Measurements from ENCODE around the gene GRID2. TPM values are rescaled to one million over a fixed set of nuclear protein-coding genes. Genes with fewer than 3 reads are reported as not detected.
"Not testable (repeated sequence)": the region's sequence is repeated elsewhere in the genome, so short reads cannot be mapped to it uniquely, and the experiment has no call there.

Gene GRID2
- polyA plus RNA-seq, 1 donor (not counting 4 experiments of a cell fraction or from before 2014, with no cell fraction given): not detected

- Histone ChIP-seq H2AFZ (ENCODE audit: control insufficient read depth, low read length) (no peak overlapping the region), H3K9me1 (ENCODE audit: control insufficient read depth, extremely low read depth, insufficient read depth, low read length) (no peaks in the 10 kb centered on the region), H3K27me3 (ENCODE audit: control insufficient read depth, extremely low read depth, insufficient read depth, low read length) (no peaks in the 10 kb centered on the region), H3K4me1 (ENCODE audit: control insufficient read depth, extremely low read depth, insufficient read depth, low read length) (no peaks in the 10 kb centered on the region), H3K79me2 (ENCODE audit: control insufficient read depth, insufficient read depth, low read length) (no peaks in the 10 kb centered on the region), H3K9me3 (ENCODE audit: control insufficient read depth, low read depth, low read length) (no peaks in the 10 kb centered on the region), H3K36me3 (ENCODE audit: control insufficient read depth in 2 of 2, extremely low read depth in 1 of 2, insufficient read depth in 2 of 2, low read length in 2 of 2) (no peaks in the 10 kb centered on the region), H3K27ac (ENCODE audit: control insufficient read depth, insufficient read depth, low read length) (no peak overlapping the region), H4K20me1 (ENCODE audit: control insufficient read depth, extremely low read depth, insufficient read depth, low read length) (no peaks in the 10 kb centered on the region), H3K4me2 (ENCODE audit: control insufficient read depth, extremely low read depth, insufficient read depth, low read depth, low read length) (no peak overlapping the region), H3K9ac (ENCODE audit: control insufficient read depth, extremely low read depth, insufficient read depth, low read length) (no peak overlapping the region), H3K4me3 (ENCODE audit: control insufficient read depth in 2 of 3, extremely low read depth in 1 of 3, insufficient read depth in 2 of 3, low read depth in 1 of 3, low read length in 3 of 3) (no peak overlapping the region)
- FAIRE-seq (no peak), DNase-seq (ENCODE audit: low read depth, low spot score) (no peak)
- dilution Hi-C loops (cut with MboI; ENCODE audit: extremely low pct_ligation_motif_present, low sequenced_read_pairs): no loop called here
- TF ChIP-seq CTCF (optimal IDR thresholded peaks at IDR 0.05 in 1 of 3, IDR thresholded peaks at IDR 0.05 in 1 of 3, conservative IDR thresholded peaks at IDR 0.05 in 1 of 3; ENCODE audit: extremely low read depth in 1 of 3, insufficient read depth in 2 of 3, low read length in 3 of 3) (no peak), EZH2 (IDR thresholded peaks at IDR 0.05; ENCODE audit: low read length) (no peak)
These were observed 143.6 kb downstream of the GRID2 start for GRCh38 chr4:92447255-92447905.

- FAIRE-seq; H3K9me1 ChIP-seq (ENCODE audit: control insufficient read depth, extremely low read depth, insufficient read depth, low read length); H3K9ac ChIP-seq (ENCODE audit: control insufficient read depth, extremely low read depth, insufficient read depth, low read length); H3K27me3 ChIP-seq (ENCODE audit: control insufficient read depth, extremely low read depth, insufficient read depth, low read length); DNase-seq (ENCODE audit: low read depth, low spot score); H2AFZ ChIP-seq (ENCODE audit: control insufficient read depth, low read length); H4K20me1 ChIP-seq (ENCODE audit: control insufficient read depth, extremely low read depth, insufficient read depth, low read length); H3K4me1 ChIP-seq (ENCODE audit: control insufficient read depth, extremely low read depth, insufficient read depth, low read length); H3K4me2 ChIP-seq (ENCODE audit: control insufficient read depth, extremely low read depth, insufficient read depth, low read depth, low read length); H3K27ac ChIP-seq (ENCODE audit: control insufficient read depth, insufficient read depth, low read length); H3K9me3 ChIP-seq (ENCODE audit: control insufficient read depth, low read depth, low read length); H3K36me3 ChIP-seq (ENCODE audit: control insufficient read depth in 2 of 2, extremely low read depth in 1 of 2, insufficient read depth in 2 of 2, low read length in 2 of 2); H3K4me3 ChIP-seq (ENCODE audit: control insufficient read depth in 2 of 3, extremely low read depth in 1 of 3, insufficient read depth in 2 of 3, low read depth in 1 of 3, low read length in 3 of 3); H3K79me2 ChIP-seq (ENCODE audit: control insufficient read depth, insufficient read depth, low read length); dilution Hi-C loops (cut with MboI; ENCODE audit: extremely low pct_ligation_motif_present, low sequenced_read_pairs): not testable (repeated sequence)
These were observed 144.4 kb downstream of the GRID2 start for GRCh38 chr4:92448176-92448575.

- DNase-seq (ENCODE audit: low read depth, low spot score) (no peak), FAIRE-seq (no peak)
- no peak overlapping the region for H3K9ac ChIP-seq (ENCODE audit: control insufficient read depth, extremely low read depth, insufficient read depth, low read length)
- dilution Hi-C loops (cut with MboI; ENCODE audit: extremely low pct_ligation_motif_present, low sequenced_read_pairs): no loop called here
- H3K36me3 ChIP-seq (ENCODE audit: control insufficient read depth in 2 of 2, extremely low read depth in 1 of 2, insufficient read depth in 2 of 2, low read length in 2 of 2): no peaks in the 10 kb centered on the region
- H3K4me2 ChIP-seq (ENCODE audit: control insufficient read depth, extremely low read depth, insufficient read depth, low read depth, low read length): no peak overlapping the region
- no peaks in the 10 kb centered on the region for H3K27me3 ChIP-seq (ENCODE audit: control insufficient read depth, extremely low read depth, insufficient read depth, low read length)
- no peak for TF ChIP-seq CTCF (optimal IDR thresholded peaks at IDR 0.05 in 1 of 3, IDR thresholded peaks at IDR 0.05 in 1 of 3, conservative IDR thresholded peaks at IDR 0.05 in 1 of 3; ENCODE audit: extremely low read depth in 1 of 3, insufficient read depth in 2 of 3, low read length in 3 of 3)
- no peak for TF ChIP-seq EZH2 (IDR thresholded peaks at IDR 0.05; ENCODE audit: low read length)
- H3K27ac ChIP-seq (ENCODE audit: control insufficient read depth, insufficient read depth, low read length): no peak overlapping the region
- no peaks in the 10 kb centered on the region for H3K79me2 ChIP-seq (ENCODE audit: control insufficient read depth, insufficient read depth, low read length)
- no peaks in the 10 kb centered on the region for H3K9me1 ChIP-seq (ENCODE audit: control insufficient read depth, extremely low read depth, insufficient read depth, low read length)
- H3K4me3 ChIP-seq (ENCODE audit: control insufficient read depth in 2 of 3, extremely low read depth in 1 of 3, insufficient read depth in 2 of 3, low read depth in 1 of 3, low read length in 3 of 3): no peak overlapping the region
- peak overlapping the region; percentile 26 for H2AFZ ChIP-seq (ENCODE audit: control insufficient read depth, low read length)
- no peaks in the 10 kb centered on the region for H3K4me1 ChIP-seq (ENCODE audit: control insufficient read depth, extremely low read depth, insufficient read depth, low read length)
- no peaks in the 10 kb centered on the region for H3K9me3 ChIP-seq (ENCODE audit: control insufficient read depth, low read depth, low read length)
- no peaks in the 10 kb centered on the region for H4K20me1 ChIP-seq (ENCODE audit: control insufficient read depth, extremely low read depth, insufficient read depth, low read length)
These were observed 146.9 kb downstream of the GRID2 start for GRCh38 chr4:92450694-92451093.
